ENCODE data around the gene ADAMTS3. TPM values are rescaled to one million over a fixed set of nuclear protein-coding genes. Genes with fewer than 3 reads are reported as not detected.

ADAMTS3 gene
- total and polyA plus RNA-seq, 2 of the 13 experiments (the other 11 are each of a cell fraction or from before 2014, with no cell fraction given), result not detected

DNA sequence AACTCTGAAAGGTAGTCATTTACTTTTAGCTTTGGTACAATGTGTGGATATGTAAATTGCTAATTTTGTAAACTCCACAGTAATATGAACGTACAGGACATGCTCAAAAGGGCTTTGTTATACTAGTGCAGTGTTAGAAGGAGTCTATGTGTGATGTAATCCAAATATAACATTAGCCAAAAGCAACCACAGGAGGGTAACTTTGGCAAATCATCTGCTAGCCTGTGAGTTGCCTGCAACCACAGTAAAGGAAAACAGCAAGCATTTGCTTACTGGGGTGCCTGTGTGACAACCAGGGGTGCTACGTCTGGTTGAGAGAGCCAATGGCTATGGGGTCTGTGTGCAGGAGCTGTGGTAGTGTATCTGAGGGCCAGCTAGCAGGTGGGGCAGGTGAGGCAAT, 245.8 kb downstream of the ADAMTS3 start (continued):
- no peak for TF ChIP-seq AHDC1 (CRISPR knock-in tag; IDR thresholded peaks at IDR 0.05; ENCODE audit: borderline replicate concordance)

DNA sequence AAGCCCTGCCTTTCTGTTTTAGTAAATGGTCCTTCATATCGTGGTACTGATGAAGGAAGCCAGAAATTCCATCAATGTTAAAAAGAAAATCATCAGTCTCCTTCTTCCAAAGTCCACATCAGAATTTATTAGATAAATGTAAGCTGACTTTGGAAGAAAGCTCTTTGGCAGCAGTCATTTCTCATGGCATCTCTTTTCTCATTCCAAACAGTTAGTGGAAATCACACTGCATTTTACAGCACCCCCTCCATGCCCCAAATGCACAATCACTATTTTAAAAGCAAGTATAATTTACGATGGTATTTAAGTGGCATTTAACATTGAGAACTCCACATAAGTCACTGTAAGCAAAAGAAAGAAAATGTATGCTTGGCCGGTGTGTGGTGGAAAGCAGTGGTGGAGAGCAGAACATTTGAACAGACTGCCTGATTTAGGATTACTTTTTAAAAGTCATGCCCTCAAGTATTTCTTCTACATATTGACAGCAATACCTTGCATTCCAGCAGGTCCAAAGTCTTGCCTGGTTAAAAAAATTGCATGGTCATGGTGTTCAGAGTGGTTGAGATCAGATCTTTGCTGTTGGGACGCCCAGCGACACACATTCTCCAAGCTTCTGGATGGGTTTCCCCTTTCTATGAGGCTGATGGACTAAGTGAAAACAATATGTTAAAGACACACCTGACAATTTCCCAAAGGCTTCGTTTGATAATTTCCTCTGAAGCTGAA, 248.6 kb downstream of the ADAMTS3 start:
- 0 out of 2 replicates have a peak, but pooled peaks have one; percentile 11 for TF ChIP-seq HNF4A (CRISPR knock-in tag; IDR thresholded peaks at IDR 0.05)
- TF ChIP-seq NFE2 (CRISPR knock-in tag; IDR thresholded peaks at IDR 0.05), result 0 out of 2 replicates have a peak, but pooled peaks have one; percentile 35
- no peak for TF ChIP-seq ZNF264 (CRISPR knock-in tag; IDR thresholded peaks at IDR 0.05)
- peak; percentile 83 for TF ChIP-seq NFE2L2 (IDR thresholded peaks at IDR 0.05; ENCODE audit: low read length)
- 0 out of 4 replicates have a peak, but pooled peaks of 1 of the 2 experiments have one; percentile 12 for TF ChIP-seq MAFK (conservative IDR thresholded peaks at IDR 0.05 in 1 of 2, IDR thresholded peaks at IDR 0.05 in 1 of 2; ENCODE audit: low read length in 2 of 2)
- TF ChIP-seq TEAD3 (CRISPR knock-in tag; optimal IDR thresholded peaks at IDR 0.05; ENCODE audit: borderline replicate concordance), result peak; percentile 47
- 26% methylated on average over 6 of the region's 6 CpGs for WGBS (ENCODE audit: low lambda C conversion rate)
- ChIA-PET POLR2A (no interaction called here), CTCF (ENCODE audit: low intra/inter-chr PET ratio, low total read pairs) (no interaction called here)
- in situ Hi-C loops (cut with HindIII; ENCODE audit: extremely low pct_ligation_motif_present, low pct_unique_long_range_greater_than_20kb) (loop anchor here (25.0 kb wide), 1 partner anchor 692 kb away; no protein-coding TSS in a partner anchor), intact Hi-C loops (cut with micrococcal nuclease; ENCODE audit: unreplicated experiment) (no loop called here)
- DNase-seq (ENCODE audit: low spot score) (peak; percentile 15), ATAC-seq (peak; percentile 60), FAIRE-seq (no peak)
- Histone ChIP-seq H3K27me3 (ENCODE audit: control insufficient read depth in 1 of 2, insufficient read depth in 2 of 2, low read length in 2 of 2) (no peaks in the 10 kb centered on the region), H3K9ac (ENCODE audit: insufficient read depth, low read depth, low read length) (no peak overlapping the region), H2AFZ (ENCODE audit: low read length) (no peak overlapping the region), H3K79me2 (ENCODE audit: insufficient read depth, low read length) (no peaks in the 10 kb centered on the region), H3K4me2 (ENCODE audit: low read depth, low read length) (no peak overlapping the region), H3K36me3 (replicated peaks in 1 of 2; ENCODE audit: control insufficient read depth in 1 of 2, insufficient read depth in 2 of 2, low read length in 2 of 2) (no peaks in the 10 kb centered on the region), H3K27ac (ENCODE audit: extremely low read length, insufficient read depth, low read length) (no peak overlapping the region), H4K20me1 (ENCODE audit: insufficient read depth, low read length) (no peaks in the 10 kb centered on the region), H3K9me3 (ENCODE audit: low read length) (no peaks in the 10 kb centered on the region), H3K4me3 (replicated peaks in 1 of 3; ENCODE audit: insufficient read depth in 1 of 3, low read depth in 2 of 3, low read length in 3 of 3) (no peak overlapping the region), H3K4me1 (ENCODE audit: insufficient read depth, low read length) (peaks cover 9% of the 10 kb centered on the region)
- no TSS peak for BruUV-seq (replicated peaks)

Data from HepG2 (cell line).